HuH-7 (cell line): ENCODE data around the gene TTC4.

Source experiments
- DNase-seq: peaks from one replicate; pipeline ENCODE4 v3.0.0; 2011; ENCODE audit warnings: low spot score

The TTC4 gene

GRCh38 chr1:54705153-54705552, 10.5 kb upstream of the TTC4 start:
- no peak for DNase-seq

GRCh38 chr1:54706419-54706818, 9.2 kb upstream of the TTC4 start:
- no peak for DNase-seq

GRCh38 chr1:54708385-54708784, 7.3 kb upstream of the TTC4 start:
- no peak for DNase-seq

- no peak for DNase-seq
These were observed 5.9 kb upstream of the TTC4 start for GRCh38 chr1:54709547-54710292.

GRCh38 chr1:54710434-54710833, 5.2 kb upstream of the TTC4 start:
- DNase-seq, result no peak

- no peak for DNase-seq
These were observed 4.8 kb upstream of the TTC4 start for GRCh38 chr1:54710841-54711240.

GRCh38 chr1:54711536-54711935, 4.1 kb upstream of the TTC4 start:
- no peak for DNase-seq

GRCh38 chr1:54714881-54715492, 674 bp upstream of the TTC4 start:
- no peak for DNase-seq

GRCh38 chr1:54716299-54717047, 812 bp downstream of the TTC4 start:
- no peak for DNase-seq

- DNase-seq, result no peak
These were observed 6.1 kb downstream of the TTC4 start for GRCh38 chr1:54721719-54722118.

GRCh38 chr1:54723985-54724384, 8.3 kb downstream of the TTC4 start:
- DNase-seq, result no peak

GRCh38 chr1:54724771-54725170, 9.1 kb downstream of the TTC4 start:
- DNase-seq, result no peak

GRCh38 chr1:54728027-54728426, 12.4 kb downstream of the TTC4 start:
- DNase-seq, result no peak

GRCh38 chr1:54736685-54737084, 21.0 kb downstream of the TTC4 start:
- no peak for DNase-seq

GRCh38 chr1:54738244-54738643, 22.6 kb downstream of the TTC4 start:
- DNase-seq, result no peak

GRCh38 chr1:54741531-54741930, 25.9 kb downstream of the TTC4 start:
- no peak for DNase-seq

- DNase-seq, result no peak
These were observed 26.6 kb downstream of the TTC4 start for GRCh38 chr1:54742282-54742681.

- no peak for DNase-seq
These were observed 28.0 kb downstream of the TTC4 start for GRCh38 chr1:54743416-54744226.

GRCh38 chr1:54744696-54745095, 29.0 kb downstream of the TTC4 start:
- DNase-seq, result no peak

GRCh38 chr1:54745274-54745673, 29.6 kb downstream of the TTC4 start:
- DNase-seq, result no peak

GRCh38 chr1:54745864-54746263, 30.2 kb downstream of the TTC4 start:
- DNase-seq, result no peak

- DNase-seq, result no peak
These were observed 32.6 kb downstream of the TTC4 start for GRCh38 chr1:54748094-54748835.
